Thymus (tissue), 11 donors: Measurements from ENCODE around the gene BACH1. TPM values are rescaled to one million over a fixed set of nuclear protein-coding genes. Genes with fewer than 3 reads are reported as not detected.

Experiments used
- DNase-seq, 9 donors: peaks; one replicate each; pipeline ENCODE4 v3.0.0-alpha.2; 2013; ENCODE audit warnings: low spot score in 9 of 9, low read depth in 6 of 9, missing footprints in 1 of 9
- H3K27ac ChIP-seq, 2 donors: one replicate each; pipeline ENCODE4 v1.5.1; 2013; ENCODE audit warnings: control low read depth in 1 of 2, low read depth in 1 of 2, low read length in 1 of 2, mild to moderate bottlenecking in 1 of 2, moderate library complexity in 1 of 2
- H3K27me3 ChIP-seq, 2 donors: one replicate each; pipeline ENCODE4 v1.5.1; 2013; ENCODE audit warnings: low read length in 1 of 2; ENCODE audit not compliant: control insufficient read depth in 2 of 2, insufficient read depth in 1 of 2
- H3K36me3 ChIP-seq, 2 donors: one replicate each; pipeline ENCODE4 v1.5.1; 2013; ENCODE audit warnings: low read length in 1 of 2, mild to moderate bottlenecking in 1 of 2, moderate library complexity in 1 of 2; ENCODE audit not compliant: control insufficient read depth in 2 of 2, insufficient read depth in 2 of 2
- H3K4me1 ChIP-seq, 2 donors: one replicate each; pipeline ENCODE4 v1.5.1; 2013; ENCODE audit warnings: low read length in 2 of 2; ENCODE audit not compliant: control insufficient read depth in 2 of 2, insufficient read depth in 2 of 2
- H3K4me3 ChIP-seq, 2 donors: one replicate each; pipeline ENCODE4 v1.5.1; 2013; ENCODE audit warnings: low read length in 2 of 2, control low read depth in 1 of 2, mild to moderate bottlenecking in 1 of 2
- H3K9me3 ChIP-seq, 2 donors: one replicate each; pipeline ENCODE4 v1.5.1; 2013; ENCODE audit warnings: low read length in 1 of 2, mild to moderate bottlenecking in 1 of 2; ENCODE audit not compliant: control insufficient read depth in 2 of 2, insufficient read depth in 1 of 2
- whole genome bisulfite sequencing: extraction: QIAGEN DNeasy Blood & Tissue Kit; methylation state at CpG from one replicate; pipeline ENCODE4 v1.1.7; 2013; 5-methylcytosine and 5-hydroxymethylcytosine counted together
- polyA plus RNA-seq: library from polyadenylated mRNA; stranded (reverse); fragments of 200-250 nt; gene quantifications from one replicate; pipeline ENCODE4 v1.2.3, GENCODE V29; 2013
- total RNA-seq: library from RNA; stranded (reverse); fragments of 120-200 nt; gene quantifications from one replicate; pipeline ENCODE4 v1.2.4, GENCODE V29; 2013
- donor health status: healthy.

The BACH1 gene
- total and polyA plus RNA-seq, 2 donors: 17.6 to 23.0 TPM

DNA sequence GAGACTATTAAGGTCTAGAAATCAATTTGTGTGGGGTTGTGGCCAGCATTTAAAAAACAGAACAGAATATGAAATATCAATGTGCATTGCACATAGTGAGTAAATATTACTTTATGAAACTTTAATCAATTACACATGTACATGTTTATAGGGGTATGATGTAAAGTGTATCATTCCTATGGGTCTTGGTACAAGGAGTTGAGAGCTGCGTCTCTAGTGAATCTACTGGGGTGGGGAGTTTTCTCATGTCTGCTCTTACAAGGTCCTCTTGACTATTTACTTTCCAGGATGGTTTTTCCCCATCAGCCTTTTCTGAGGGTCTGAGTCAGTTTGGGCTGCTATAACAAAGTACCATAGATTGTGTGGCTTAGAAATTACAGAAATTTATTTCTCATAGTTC is 75.8 kb downstream of the BACH1 start:
- Histone ChIP-seq H3K36me3 (peaks cover 0 to 4% of the 10 kb centered on the region in 2 donors), H3K27ac (no peak overlapping the region), H3K4me1 (peaks cover 0 to 4% of the 10 kb centered on the region in 2 donors), H3K4me3 (no peak overlapping the region), H3K9me3 (no peaks in the 10 kb centered on the region), H3K27me3 (no peaks in the 10 kb centered on the region)
- 100% methylated on average over 1 of the region's 1 CpG for WGBS
- no peak for DNase-seq

DNA sequence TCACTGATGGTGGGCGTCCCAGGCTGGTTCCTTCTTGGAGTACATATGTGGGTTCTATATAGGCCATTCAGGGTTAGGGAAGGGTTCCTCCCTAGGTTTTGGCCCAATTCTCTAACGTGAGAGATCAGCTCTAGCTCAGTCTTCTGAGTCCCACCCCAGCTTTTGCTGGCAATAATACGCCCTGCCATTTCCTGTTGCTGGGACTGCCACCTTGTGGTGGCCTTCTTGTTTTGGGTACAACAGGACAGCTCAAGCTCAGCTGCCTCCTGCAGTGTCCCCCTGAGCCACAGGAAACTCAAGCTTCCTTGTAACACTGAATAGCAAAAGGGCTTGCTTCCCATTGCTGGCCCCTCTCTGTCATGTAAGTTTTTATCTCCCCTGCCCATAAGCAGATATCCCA is 77.8 kb downstream of the BACH1 start:
- Histone ChIP-seq H3K4me1 (peaks cover 0 to 4% of the 10 kb centered on the region in 2 donors), H3K36me3 (no peaks in the 10 kb centered on the region), H3K9me3 (no peaks in the 10 kb centered on the region), H3K4me3 (no peak overlapping the region), H3K27me3 (no peaks in the 10 kb centered on the region), H3K27ac (no peak overlapping the region)
- 53% methylated on average over 3 of the region's 3 CpGs for WGBS
- DNase-seq: peak in 8 of 9 donors; percentile 16 to 80 (median 47)

DNA sequence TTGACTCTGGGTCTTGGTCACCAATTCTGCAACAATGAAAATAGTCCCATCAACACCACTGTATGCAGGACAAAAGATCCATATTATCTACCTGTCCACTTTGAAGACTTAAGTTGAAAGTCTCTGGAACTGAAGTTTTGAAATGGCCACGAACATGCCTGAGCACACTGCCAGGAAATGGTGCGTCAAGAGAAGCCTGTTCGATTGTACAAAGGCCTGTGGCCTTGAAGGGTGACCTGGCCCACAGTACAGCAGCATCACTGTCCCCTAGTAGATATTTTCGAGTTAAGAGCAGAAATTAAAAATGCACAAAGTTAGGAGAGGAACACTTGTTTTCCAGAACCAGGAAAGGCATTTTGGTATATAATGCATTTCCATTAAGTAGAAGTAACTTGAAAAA is 78.5 kb downstream of the BACH1 start:
- no peaks in the 10 kb centered on the region for H3K27me3 ChIP-seq
- DNase-seq: no peak
- H3K4me1 ChIP-seq: peaks cover 0 to 4% of the 10 kb centered on the region in 2 donors
- H3K4me3 ChIP-seq: no peak overlapping the region
- no peaks in the 10 kb centered on the region for H3K9me3 ChIP-seq
- 96% methylated on average over 4 of the region's 4 CpGs for WGBS
- no peaks in the 10 kb centered on the region for H3K36me3 ChIP-seq
- no peak overlapping the region for H3K27ac ChIP-seq

DNA sequence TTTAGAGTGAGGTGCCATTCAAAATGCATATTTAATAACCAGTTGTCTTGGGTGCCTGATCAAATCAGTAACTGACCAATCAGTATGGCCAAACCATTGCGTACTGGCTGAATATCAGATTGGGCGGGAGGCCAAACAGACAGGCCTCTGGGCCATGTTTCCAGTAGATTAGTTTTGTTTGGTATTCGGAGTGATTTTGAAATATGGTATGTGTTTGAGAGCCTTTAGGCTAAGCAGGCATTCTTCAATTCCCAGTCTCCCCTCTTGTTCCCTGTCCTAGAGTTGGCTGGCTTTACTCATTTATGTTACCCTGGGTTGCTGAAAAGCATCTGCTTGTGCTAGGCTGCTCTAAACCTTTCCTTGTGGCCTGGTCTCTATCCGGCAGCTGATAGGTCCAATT is 80.1 kb downstream of the BACH1 start:
- H3K4me1 ChIP-seq: peaks cover 4 to 7% of the 10 kb centered on the region in 2 donors
- H3K27me3 ChIP-seq: no peaks in the 10 kb centered on the region
- no peaks in the 10 kb centered on the region for H3K36me3 ChIP-seq
- no peak for DNase-seq
- H3K4me3 ChIP-seq: no peak overlapping the region
- WGBS: 98% methylated on average over 4 of the region's 4 CpGs
- no peaks in the 10 kb centered on the region for H3K9me3 ChIP-seq
- H3K27ac ChIP-seq: no peak overlapping the region

DNA sequence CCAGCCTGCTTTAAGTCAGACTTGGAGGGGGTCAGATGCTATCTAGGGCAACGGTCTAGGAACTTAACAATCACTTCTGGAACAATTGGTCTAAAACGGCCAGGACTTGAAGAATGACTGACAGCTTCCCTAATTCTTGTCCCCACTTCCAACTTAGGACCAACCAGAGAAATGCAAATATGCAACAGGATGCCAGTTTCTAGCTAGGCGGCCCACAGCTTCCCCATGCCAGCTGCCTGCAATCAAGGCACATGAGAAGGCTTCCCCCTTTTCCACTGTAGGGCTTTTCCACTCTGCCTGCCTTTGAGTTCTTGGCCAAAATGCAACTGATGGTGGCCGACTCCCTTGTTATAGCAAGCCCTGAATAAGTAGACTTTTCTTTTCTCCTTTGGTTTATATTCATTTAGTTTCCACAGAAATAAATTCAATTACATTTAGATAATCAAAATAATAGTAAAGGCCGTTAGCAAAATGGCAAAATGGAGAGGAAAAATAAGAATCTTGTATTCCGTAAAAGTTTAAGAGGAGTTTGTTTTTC is 80.9 kb downstream of the BACH1 start:
- DNase-seq: no peak
- Histone ChIP-seq H3K4me3 (no peak overlapping the region), H3K9me3 (no peaks in the 10 kb centered on the region), H3K27me3 (no peaks in the 10 kb centered on the region), H3K4me1 (peaks cover 4 to 8% of the 10 kb centered on the region in 2 donors), H3K36me3 (no peaks in the 10 kb centered on the region), H3K27ac (no peak overlapping the region)
- WGBS: 89% methylated on average over 6 of the region's 6 CpGs

DNA sequence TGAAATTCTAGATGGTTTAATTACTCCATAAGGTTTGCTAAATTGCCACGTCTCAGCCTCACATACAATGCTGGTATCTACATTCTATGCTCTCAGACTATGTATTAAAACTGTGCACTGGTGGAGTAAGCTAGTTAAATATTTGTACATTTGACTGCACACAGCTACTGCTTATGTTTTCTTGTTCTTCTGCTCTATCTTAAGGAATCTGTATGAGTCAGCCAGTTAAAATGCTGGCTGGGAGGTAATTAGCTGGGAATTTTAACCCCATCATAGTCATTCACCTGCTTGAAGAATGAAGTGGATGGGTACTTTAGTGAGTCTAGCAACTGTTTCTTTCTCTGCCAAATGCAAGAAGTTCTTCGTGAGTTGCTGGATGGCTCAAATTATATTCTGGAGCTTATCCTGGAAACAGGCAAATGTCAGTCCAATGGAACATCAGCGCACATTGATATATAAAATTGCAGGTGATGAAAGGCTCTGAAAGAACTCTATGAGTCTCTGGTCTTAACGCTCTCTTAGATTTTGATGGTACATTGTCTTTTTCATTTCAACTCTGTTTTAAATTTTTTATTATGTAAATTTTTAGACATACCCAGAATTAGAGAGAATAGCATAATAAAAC is 83.4 kb downstream of the BACH1 start:
- no peak for DNase-seq
- 94% methylated on average over 4 of the region's 4 CpGs for WGBS
- H3K9me3 ChIP-seq: no peaks in the 10 kb centered on the region

DNA sequence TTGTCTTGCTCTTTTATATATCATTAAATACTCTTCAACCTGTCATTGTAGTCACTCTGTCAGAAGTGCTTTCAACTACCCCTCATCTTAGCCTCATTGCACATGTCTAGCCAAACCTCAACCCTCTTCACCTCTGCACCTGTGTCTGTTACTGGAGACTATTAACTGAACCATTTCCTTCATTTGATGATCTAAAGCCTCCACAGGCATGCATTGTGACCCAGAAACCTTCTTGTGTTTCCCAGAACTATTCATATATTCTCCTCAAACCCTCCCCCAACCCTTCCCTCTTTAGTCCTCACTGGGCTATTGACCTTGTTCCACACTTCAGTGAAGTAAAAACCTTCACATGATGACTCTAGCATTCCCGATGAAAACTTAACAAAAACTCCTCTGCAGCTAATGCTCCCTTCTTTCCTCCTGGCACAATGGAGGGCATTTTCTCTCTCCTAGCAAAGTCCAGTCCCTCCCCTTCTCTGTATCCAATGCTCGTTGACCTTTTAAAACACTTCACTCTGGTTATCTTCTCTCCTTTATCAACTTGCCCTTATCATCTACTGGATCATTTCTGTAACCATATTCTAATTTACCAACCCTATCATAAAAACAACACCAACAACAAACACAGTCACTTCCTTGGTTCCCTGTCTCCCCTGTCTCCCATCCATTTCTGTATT is 86.1 kb downstream of the BACH1 start:
- H3K27me3 ChIP-seq: no peaks in the 10 kb centered on the region
- H3K9me3 ChIP-seq: no peaks in the 10 kb centered on the region
- peak overlapping the region in 1 of 2 donors; percentile 46 for H3K27ac ChIP-seq
- no peak overlapping the region for H3K4me3 ChIP-seq
- WGBS: 86% methylated on average over 2 of the region's 2 CpGs
- H3K4me1 ChIP-seq: peaks cover 11 to 14% of the 10 kb centered on the region in 2 donors
- no peaks in the 10 kb centered on the region for H3K36me3 ChIP-seq
- peak in 3 of 9 donors; percentile 15 to 43 (median 26) for DNase-seq

More for the DNA sequence above, 83.4 kb downstream of the BACH1 start:
- Histone ChIP-seq H3K27ac (no peak overlapping the region), H3K4me3 (no peak overlapping the region), H3K27me3 (no peaks in the 10 kb centered on the region), H3K4me1 (peaks cover 11 to 14% of the 10 kb centered on the region in 2 donors), H3K36me3 (no peaks in the 10 kb centered on the region)

DNA sequence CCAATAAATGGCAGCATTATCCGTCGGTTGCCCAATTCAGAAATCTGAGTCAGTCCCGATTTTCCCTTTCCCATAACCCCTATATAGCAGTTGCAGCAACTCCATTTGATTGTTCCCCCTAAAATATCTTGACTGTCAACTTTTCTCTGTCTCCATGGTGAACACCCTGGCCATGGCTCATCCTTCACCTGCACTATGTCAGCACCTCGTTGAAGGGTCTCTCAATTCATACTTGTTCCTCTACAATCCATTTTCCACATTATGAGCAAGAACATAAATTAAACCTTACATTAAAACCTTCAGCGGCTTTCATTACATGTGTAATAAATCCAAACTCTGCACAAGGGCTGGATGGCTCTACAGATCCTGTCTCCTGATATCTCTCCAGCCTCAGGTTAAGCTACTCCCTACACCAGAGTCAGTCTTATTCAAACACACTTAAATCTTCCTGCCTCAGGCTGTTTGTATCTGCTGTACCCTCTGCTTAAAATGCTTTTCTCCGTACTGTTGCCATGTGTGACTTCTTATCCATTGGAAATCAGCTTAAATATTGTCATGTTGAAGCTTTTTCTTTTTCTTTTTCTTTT is 87.3 kb downstream of the BACH1 start:
- DNase-seq: no peak
- Histone ChIP-seq H3K4me1 (peaks cover 11 to 14% of the 10 kb centered on the region in 2 donors), H3K36me3 (no peaks in the 10 kb centered on the region), H3K27me3 (no peaks in the 10 kb centered on the region), H3K27ac (no peak overlapping the region), H3K4me3 (no peak overlapping the region), H3K9me3 (no peaks in the 10 kb centered on the region)
- WGBS: 97% methylated on average over 6 of the region's 6 CpGs

DNA sequence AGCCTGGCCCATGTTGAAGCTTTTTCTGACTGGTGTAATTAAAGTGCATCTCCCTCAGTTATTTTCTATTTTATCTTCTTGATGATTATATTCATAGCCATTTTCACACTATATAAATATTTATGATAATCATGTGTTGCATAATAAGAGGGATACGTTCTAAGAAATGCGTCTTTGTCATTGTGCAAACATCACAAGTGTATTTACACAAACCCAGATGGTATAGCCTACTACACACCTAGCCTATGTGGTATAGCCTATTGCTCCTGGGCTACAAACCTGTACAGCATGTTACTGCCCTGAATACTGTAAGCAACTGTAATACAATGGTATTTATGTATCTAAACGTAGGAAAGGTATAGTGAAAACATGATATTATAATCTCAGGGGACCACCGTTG is 88.1 kb downstream of the BACH1 start:
- peaks cover 11 to 14% of the 10 kb centered on the region in 2 donors for H3K4me1 ChIP-seq
- no peak overlapping the region for H3K27ac ChIP-seq
- no peaks in the 10 kb centered on the region for H3K9me3 ChIP-seq
- H3K4me3 ChIP-seq: no peak overlapping the region
- no peaks in the 10 kb centered on the region for H3K27me3 ChIP-seq
- 96% methylated on average over 4 of the region's 4 CpGs for WGBS
- no peak for DNase-seq
- H3K36me3 ChIP-seq: no peaks in the 10 kb centered on the region
